OCI-LY3 (cell line): ENCODE measurements around the gene KHDC4.
A peak's percentile ranks its signal among the peaks of the same experiment; 100 is the strongest.

Experiments
- H2AFZ ChIP-seq: fragments of 200-600, 300-600 bp; shearing (Covaris generic); 2 replicates; pipeline ENCODE4 v1.6.0; 2014; ENCODE audit warnings: antibody characterized with exemption, low read depth, low read length
- H3K27ac ChIP-seq: fragments of 200-600, 300-600 bp; sonication (generic); 2 replicates; pipeline ENCODE4 v1.5.1; 2014; ENCODE audit warnings: mild to moderate bottlenecking, low read length, moderate library complexity, mixed read lengths
- H3K27me3 ChIP-seq: fragments of 200-600, 300-600 bp; sonication (generic); 2 replicates; pipeline ENCODE4 v1.6.1; 2014; ENCODE audit warnings: low read depth, low read length, mixed read lengths
- H3K36me3 ChIP-seq: fragments of 200-600, 300-600 bp; sonication (generic); replicated peaks from 2 replicates; pipeline ENCODE3; 2014; ENCODE audit warnings: low read depth, low read length, mixed read lengths
- H3K4me1 ChIP-seq: fragments of 300-600, 200-600 bp; sonication (generic); 2 replicates; pipeline ENCODE4 v1.6.1; 2014; ENCODE audit warnings: low read length, mixed read lengths
- H3K4me2 ChIP-seq: fragments of 200-600, 300-600 bp; sonication (generic); 2 replicates; pipeline ENCODE4 v1.6.1; 2014; ENCODE audit warnings: low read length, mixed read lengths
- H3K4me3 ChIP-seq: fragments of 300-600, 200-600 bp; sonication (generic); 2 replicates; pipeline ENCODE4 v1.5.1; 2014; ENCODE audit warnings: antibody characterized with exemption, mild to moderate bottlenecking, low read length, moderate library complexity
- H3K79me2 ChIP-seq: fragments of 300-600, 200-600 bp; shearing (Covaris generic); 2 replicates; pipeline ENCODE4 v1.6.1; 2014; ENCODE audit warnings: mild to moderate bottlenecking, low read length, mixed read lengths
- H3K9ac ChIP-seq: fragments of 300-600, 200-600 bp; shearing (Covaris generic); 2 replicates; pipeline ENCODE4 v1.6.0; 2014; ENCODE audit warnings: mild to moderate bottlenecking, low read length, moderate library complexity
- H3K9me3 ChIP-seq: fragments of 200-600, 300-600 bp; shearing (Covaris generic); 2 replicates; pipeline ENCODE4 v1.6.1; 2014; ENCODE audit warnings: low read length, mixed read lengths; ENCODE audit not compliant: insufficient read depth
- H4K20me1 ChIP-seq: fragments of 200-600, 300-600 bp; sonication (generic); 2 replicates; pipeline ENCODE4 v1.6.1; 2016; ENCODE audit warnings: low read length, mixed read lengths; ENCODE audit not compliant: insufficient read depth
- CTCF ChIP-seq: fragments of 200-600, 300-600 bp; sonication (generic); IDR thresholded peaks from 2 replicates; pipeline ENCODE4 v1.5.1; 2014; ENCODE audit warnings: antibody characterized with exemption, low read length, low read depth
- EZH2phosphoT487 ChIP-seq: fragments of 200-600 bp; shearing (Covaris generic); IDR thresholded peaks from 2 replicates; pipeline ENCODE4 v1.6.1; 2018; ENCODE audit warnings: antibody characterized with exemption, mixed run types, low read depth

KHDC4 gene

DNA sequence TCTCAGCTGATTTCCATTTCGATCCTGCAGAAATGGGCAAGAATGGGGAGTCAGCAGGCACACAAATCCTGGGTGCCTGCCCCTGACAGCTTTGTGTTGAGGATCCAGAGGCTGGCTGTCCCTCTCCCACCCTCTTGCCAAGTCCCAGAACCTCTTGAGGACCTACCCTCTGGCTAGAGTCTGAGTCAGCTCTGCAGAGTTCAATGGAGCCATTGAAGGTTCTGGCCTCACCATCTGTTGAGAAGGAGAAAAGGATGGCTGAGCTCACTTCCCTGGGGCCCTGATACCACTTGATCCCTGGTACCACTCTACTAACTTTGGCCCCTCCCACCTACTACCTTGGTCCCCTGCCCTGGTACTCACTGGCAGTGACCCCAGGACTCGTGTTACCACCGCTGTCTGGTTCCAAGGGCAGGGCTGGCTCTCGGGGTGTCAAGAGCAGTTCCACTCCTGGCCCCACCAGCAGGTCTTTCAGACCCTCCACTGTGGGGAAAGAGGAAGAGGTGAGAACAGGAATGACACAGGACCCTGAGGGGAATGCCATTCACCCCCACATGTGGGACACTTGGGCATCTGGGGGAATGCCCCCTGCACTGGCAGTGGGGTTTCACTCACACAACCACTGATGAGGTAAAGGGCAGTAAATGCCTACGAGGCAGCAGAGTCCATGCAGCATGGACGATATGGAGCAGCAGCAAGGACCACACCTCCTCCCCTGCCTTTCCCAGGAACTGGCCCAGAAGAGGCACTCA is 17.7 kb upstream of the KHDC4 start:
- Histone ChIP-seq H3K79me2 (peaks cover 27% of the 10 kb centered on the region), H3K4me2 (no peak overlapping the region), H3K9me3 (no peaks in the 10 kb centered on the region)

DNA sequence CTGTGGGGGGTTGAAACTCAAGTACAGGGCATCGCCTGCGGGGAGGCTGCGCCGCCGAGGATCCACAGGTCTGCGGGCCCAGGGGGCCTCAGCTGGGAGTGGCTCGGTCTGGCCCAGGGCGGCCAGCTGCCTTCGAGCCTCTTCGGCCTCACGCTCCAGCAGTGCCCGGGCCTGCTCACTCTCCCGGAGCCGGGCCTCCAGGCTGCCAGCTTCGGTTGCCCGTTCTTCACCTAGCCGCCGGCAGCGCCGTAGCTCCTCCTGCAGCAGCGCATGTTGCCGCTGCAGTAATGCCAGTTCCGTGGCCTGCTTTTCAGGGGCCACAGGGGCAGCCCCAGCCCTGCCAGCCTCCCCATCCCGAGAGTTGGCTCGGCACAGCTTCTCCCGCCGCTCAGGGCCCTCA is 16.6 kb upstream of the KHDC4 start:
- H2AFZ ChIP-seq: no peak overlapping the region
- no peak overlapping the region for H3K27ac ChIP-seq
- H3K4me1 ChIP-seq: peaks cover 23% of the 10 kb centered on the region
- no peak overlapping the region for H3K4me3 ChIP-seq
- H3K79me2 ChIP-seq: peaks cover 27% of the 10 kb centered on the region
- TF ChIP-seq CTCF (no peak), EZH2phosphoT487 (no peak)
- H3K27me3 ChIP-seq: no peaks in the 10 kb centered on the region
- H3K9me3 ChIP-seq: no peaks in the 10 kb centered on the region
- H3K4me2 ChIP-seq: no peak overlapping the region
- 0 out of 2 replicates have a peak, but pooled peaks cover 4% of the 10 kb centered on the region for H4K20me1 ChIP-seq
- peaks cover 69% of the 10 kb centered on the region for H3K36me3 ChIP-seq
- no peak overlapping the region for H3K9ac ChIP-seq

More for the DNA sequence above, 17.7 kb upstream of the KHDC4 start:
- Histone ChIP-seq H3K4me3 (no peak overlapping the region), H3K27me3 (no peaks in the 10 kb centered on the region), H3K27ac (peak overlapping the region; percentile 17; the same call in 1 of the 2 replicates), H3K36me3 (peaks cover 72% of the 10 kb centered on the region), H3K4me1 (peaks cover 14% of the 10 kb centered on the region), H2AFZ (no peak overlapping the region), H4K20me1 (0 out of 2 replicates have a peak, but pooled peaks cover 4% of the 10 kb centered on the region), H3K9ac (no peak overlapping the region)
- no peak for TF ChIP-seq CTCF
- TF ChIP-seq EZH2phosphoT487: no peak

- peaks cover 52% of the 10 kb centered on the region for H3K36me3 ChIP-seq
- H3K27ac ChIP-seq: peak overlapping the region; percentile 92
- H2AFZ ChIP-seq: no peak overlapping the region
- H3K9me3 ChIP-seq: no peaks in the 10 kb centered on the region
- H3K4me1 ChIP-seq: peaks cover 54% of the 10 kb centered on the region
- peaks cover 27% of the 10 kb centered on the region for H3K79me2 ChIP-seq
- H4K20me1 ChIP-seq: 0 out of 2 replicates have a peak, but pooled peaks cover 4% of the 10 kb centered on the region
- peak overlapping the region; percentile 77; the same call in 1 of the 2 replicates for H3K4me2 ChIP-seq
- H3K27me3 ChIP-seq: no peaks in the 10 kb centered on the region
- H3K9ac ChIP-seq: no peak overlapping the region
- H3K4me3 ChIP-seq: no peak overlapping the region
- no peak for TF ChIP-seq CTCF
- TF ChIP-seq EZH2phosphoT487: no peak
Observed at GRCh38 chr1:155947741-155948140, 13.5 kb upstream of the KHDC4 start.

DNA sequence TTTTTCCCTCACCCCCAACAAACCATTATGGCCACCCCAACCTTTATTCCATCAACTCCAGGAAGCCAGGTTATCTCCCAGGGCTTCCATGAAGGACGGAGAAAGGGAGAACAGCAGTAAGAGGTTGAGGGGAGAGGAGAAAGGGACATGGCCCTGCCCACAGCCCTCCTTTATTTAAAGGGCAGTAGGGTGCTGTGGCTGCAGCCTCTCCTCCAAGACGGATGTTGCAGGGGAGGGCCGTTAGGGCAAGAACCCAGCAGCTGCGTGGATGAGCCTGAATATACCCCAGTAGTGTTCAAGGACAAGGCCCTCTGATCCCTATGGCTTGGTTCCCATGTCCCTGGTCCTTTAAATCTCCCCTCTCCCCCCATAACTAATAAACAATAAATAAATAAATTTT is 13.1 kb upstream of the KHDC4 start:
- H3K4me1 ChIP-seq: peaks cover 59% of the 10 kb centered on the region
- no peaks in the 10 kb centered on the region for H3K9me3 ChIP-seq
- H3K9ac ChIP-seq: peak overlapping the region; percentile 62
- no peak overlapping the region for H2AFZ ChIP-seq
- no peaks in the 10 kb centered on the region for H3K27me3 ChIP-seq
- H3K4me2 ChIP-seq: peak overlapping the region; percentile 77
- H3K27ac ChIP-seq: peak overlapping the region; percentile 92
- H3K36me3 ChIP-seq: peaks cover 47% of the 10 kb centered on the region
- H4K20me1 ChIP-seq: no peaks in the 10 kb centered on the region
- peak overlapping the region; percentile 20; the same call in 1 of the 2 replicates for H3K4me3 ChIP-seq
- peaks cover 24% of the 10 kb centered on the region for H3K79me2 ChIP-seq
- TF ChIP-seq EZH2phosphoT487 (no peak), CTCF (no peak)
